IPS DF 4.7 (cell line): Measurements from ENCODE around the gene NPHP4.
"Not testable (repeated sequence)": the region's sequence is repeated elsewhere in the genome, so short reads cannot be mapped to it uniquely, and the experiment has no call there.

Experiments used
- DNase-seq: peaks from one replicate; pipeline ENCODE4 v3.0.0-alpha.2; 2013; ENCODE audit warnings: low spot score; ENCODE audit errors: extremely low read depth

NPHP4 gene

DNA sequence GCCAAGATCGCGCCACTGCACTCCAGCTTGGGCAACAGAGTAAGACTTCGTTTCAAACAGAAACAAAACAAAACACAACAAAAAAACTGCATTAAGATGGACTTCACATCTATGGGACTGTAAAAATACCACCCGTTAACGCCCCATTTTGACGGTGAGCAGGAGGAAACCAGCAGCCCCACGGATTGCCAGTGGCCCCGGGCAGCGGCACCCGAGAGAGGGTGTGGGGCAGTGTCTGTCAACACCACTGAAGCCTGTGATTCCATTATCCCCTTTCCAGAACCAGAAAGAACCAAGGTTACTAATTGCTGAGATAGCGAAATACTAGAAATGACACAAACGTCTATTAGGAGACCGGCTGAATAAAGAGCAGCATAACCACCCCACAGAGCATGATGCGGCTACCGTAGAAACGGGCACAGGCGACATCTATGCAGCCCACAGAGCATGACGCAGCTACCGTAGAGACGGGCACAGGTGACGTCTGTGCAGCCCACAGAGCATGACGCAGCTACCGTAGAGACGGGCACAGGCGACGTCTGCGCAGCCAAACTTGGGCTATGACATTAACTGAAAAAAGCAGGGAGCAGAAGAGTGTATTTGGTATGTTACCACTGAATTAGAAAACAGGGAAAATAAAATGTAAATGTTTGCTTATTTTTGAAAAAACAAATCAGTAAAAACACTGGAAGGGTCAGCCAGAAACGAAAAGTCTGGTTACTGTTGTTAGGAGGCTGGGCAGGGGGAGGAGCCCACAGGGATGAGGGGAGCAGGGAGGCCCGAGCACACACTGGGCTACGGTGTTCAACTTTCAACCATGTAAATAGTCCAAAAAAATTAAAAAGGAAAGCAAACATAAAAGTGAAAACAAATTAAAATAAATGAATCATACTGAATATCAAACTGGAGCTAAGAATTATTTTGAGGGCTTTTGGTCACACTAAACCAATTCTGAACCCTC lies 96.5 kb downstream of the NPHP4 start:
- no peak for DNase-seq

- not testable (repeated sequence) for DNase-seq
Measured at GRCh38 chr1:5893699-5894278, 98.4 kb downstream of the NPHP4 start.

DNA sequence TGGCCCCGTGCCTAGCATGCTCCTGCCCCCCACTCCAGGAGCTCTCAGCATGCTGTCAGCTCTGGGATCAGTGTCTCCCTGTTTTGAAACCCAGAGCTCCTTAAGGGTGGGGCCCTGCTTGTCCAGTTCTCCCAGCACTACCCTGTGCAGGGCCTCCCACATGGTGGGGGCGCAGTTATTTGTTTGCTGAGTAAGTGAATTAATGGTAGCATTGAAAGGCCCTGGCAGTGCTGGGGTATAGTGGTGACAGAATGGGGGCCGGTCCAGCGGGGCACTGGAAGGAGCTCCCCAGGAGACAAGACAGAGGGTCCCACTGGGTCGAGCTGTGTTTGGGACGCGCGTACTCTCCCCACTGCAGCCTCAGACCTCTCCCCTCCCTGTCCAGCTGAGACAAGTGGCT lies 99.9 kb downstream of the NPHP4 start:
- no peak for DNase-seq

GRCh38 chr1:5891736-5892135 lies 100.5 kb downstream of the NPHP4 start:
- DNase-seq = no peak

- DNase-seq = no peak
Measured at GRCh38 chr1:5891137-5891536, 101.1 kb downstream of the NPHP4 start.

DNA sequence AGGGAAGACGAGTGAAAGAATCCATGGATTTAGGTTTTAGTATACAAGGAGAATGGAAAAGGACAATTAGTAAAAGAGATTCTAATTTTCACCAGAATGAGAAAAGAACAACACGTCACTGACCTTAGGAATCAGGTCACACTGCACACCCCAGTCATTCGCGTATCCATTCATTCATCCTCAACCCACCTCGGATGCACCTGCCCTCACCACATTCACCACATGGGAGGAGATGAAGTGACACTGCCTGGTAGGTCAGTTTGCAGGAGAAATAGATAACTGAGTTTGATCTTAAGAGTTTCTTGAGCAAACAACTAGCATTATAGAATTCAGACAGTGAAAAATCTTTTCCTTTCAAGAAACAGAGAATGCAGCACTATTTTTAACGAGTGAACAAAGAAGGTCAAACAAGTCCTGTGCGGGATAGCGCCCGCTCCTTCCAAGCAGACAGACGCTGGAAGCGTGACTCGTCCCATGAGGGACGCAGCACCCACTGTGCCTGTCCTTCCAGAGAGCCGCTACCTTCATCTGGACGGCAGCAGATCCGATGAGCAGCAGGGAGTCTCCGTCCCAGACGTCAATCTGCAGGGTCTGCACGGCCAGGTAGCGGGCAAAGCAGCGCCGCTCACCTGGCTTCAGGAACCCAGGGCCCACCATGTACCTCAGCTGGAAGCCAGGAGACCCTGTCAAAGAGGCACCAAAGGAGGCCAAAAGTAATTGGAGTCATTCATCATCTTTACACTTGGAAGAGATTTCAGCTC lies 101.7 kb downstream of the NPHP4 start:
- no peak for DNase-seq

DNA sequence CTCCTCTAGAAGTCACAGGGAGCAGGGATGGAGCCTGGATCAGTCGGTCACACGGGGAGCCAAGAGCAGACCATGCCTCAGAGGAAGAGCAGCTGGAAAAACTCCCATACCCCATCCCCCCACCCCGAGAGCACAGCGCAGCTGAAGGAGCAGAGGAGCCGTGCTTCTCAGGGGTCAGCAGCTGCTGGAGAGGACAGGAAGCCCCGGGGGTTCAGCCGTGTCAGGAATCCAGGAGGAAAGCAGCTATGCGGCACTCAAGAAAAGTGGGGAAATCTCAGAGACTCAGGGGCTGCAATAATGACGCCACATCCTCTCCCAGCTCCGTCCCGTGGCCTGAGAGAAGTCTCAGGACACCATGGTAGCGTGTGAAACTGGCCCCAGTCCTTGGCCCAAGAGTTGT lies 102.3 kb downstream of the NPHP4 start:
- DNase-seq = no peak

GRCh38 chr1:5889462-5889861 lies 102.8 kb downstream of the NPHP4 start:
- no peak for DNase-seq

DNA sequence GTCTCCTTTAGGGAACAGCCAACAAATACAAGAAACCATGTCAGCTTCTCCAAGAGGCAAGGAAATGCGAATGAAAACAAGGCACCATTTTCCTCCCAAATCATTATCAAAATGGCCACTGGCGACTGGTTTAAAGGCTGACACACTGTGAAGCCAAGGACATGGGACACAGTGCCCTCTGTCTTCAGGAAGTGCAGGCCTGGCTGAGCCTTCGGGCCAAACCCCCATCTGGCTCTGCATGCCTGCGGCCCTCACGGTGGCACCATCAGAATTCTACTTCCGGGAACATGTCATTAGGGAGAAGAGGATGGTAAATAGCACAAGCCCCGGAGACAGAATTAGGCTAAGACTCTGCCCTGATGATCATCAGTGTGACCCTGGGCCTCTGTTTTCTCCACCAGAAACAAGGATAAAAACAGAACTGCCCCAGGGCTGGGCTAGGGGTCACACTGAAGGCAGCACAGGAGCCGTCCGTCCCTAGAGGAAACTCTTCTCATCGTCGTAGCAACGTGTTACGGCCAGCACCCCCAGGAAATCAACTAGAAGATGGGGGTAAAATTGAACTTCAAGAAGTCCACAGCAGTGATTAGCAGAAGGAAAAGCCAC lies 103.5 kb downstream of the NPHP4 start:
- DNase-seq = no peak

DNA sequence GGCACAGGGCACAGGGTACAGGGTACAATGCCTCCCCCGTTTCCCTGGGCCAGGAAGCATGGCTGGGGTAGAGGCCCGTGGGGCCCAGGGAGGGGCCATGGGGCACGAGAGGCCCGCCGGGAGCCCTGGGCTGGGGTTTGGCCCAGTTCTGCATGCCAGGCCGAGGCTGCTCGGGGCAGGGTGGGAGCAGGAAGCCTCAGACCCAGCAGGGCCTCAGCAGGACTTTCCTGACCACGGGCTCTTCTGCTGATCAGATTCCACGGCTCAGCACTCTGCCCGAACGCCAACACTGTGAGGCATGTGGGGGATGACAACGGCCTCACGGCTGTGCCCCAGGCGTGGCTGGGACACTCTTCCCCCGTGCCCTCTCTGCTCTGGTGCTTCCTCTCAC lies 104.3 kb downstream of the NPHP4 start:
- no peak for DNase-seq

GRCh38 chr1:5887349-5887970 lies 104.8 kb downstream of the NPHP4 start:
- no peak for DNase-seq

DNA sequence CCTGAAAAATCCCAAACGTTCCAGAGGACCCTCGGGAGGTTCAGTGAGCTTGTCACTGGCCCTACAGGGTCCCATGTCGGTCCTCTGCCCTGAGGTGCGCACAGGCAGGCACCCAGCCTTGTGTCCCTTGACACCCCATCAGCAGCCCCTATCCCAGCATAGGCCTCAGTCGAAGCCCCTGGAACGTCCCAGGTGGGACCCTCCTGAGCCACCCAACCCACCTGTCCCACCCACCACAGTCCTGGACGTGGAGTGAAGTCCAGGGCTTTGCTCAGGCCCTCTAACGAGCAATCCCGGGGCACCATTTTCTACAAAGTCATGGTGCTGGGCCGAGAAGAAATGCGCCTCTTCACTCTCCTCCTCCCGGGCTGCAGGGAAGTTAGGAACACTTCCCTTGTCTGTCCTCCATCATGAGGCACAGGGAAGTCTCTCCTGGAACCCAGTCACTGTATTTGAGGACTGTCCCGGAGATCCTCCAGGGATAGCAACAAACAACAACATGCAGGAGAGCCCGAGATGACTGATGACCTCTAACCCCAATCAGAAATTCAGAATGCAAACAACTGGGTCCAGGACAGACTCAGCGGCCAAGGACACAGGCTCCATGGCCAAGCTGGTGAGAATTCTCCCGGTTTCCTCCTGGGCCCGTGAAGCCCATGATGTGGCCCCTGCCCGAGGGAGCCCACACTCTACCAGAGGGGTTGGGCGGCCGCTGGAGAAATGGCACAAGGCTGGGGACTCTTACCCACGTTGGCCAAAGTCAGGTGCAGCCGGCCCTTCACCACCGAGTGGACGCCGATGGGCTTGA lies 105.5 kb downstream of the NPHP4 start:
- no peak for DNase-seq

DNA sequence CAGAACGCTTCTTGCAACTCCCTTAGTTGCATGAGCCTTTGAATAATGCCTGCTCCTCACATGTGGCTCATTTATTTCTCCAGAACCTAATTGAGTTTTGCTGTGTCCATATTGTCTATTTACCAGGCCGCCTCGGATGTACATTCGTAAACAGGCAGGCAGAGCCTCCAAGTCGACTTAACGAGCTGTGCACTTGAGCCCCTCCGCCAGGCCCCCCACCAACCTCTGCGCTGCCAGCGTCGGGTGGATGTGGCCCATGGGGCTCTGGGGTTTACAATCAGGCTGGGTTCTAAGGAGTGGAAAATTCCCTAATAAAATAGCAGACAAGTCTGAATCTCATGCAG lies 106.1 kb downstream of the NPHP4 start:
- DNase-seq = no peak

- no peak for DNase-seq
Measured at GRCh38 chr1:5885471-5886139, 106.6 kb downstream of the NPHP4 start.

DNA sequence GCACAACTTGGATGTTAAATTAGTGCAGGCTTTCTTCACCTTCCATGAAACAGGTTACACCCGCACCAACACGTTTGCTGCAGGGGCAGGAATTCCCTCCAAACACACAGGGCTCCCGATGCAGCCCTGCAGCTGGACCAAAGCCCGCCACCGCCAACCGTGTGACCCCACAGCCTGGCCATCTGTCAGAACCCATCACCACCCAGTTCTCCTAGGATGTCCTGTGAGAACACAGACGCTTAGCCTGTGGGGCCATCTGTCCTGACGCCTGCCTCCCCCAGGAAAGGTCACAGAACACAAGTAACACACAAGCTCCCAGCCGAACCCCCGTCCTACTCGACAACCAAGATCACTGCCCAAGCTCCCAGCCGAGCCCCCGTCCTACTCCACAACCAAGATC lies 108.1 kb downstream of the NPHP4 start:
- no peak for DNase-seq

GRCh38 chr1:5883129-5884048 lies 108.8 kb downstream of the NPHP4 start:
- no peak for DNase-seq

DNA sequence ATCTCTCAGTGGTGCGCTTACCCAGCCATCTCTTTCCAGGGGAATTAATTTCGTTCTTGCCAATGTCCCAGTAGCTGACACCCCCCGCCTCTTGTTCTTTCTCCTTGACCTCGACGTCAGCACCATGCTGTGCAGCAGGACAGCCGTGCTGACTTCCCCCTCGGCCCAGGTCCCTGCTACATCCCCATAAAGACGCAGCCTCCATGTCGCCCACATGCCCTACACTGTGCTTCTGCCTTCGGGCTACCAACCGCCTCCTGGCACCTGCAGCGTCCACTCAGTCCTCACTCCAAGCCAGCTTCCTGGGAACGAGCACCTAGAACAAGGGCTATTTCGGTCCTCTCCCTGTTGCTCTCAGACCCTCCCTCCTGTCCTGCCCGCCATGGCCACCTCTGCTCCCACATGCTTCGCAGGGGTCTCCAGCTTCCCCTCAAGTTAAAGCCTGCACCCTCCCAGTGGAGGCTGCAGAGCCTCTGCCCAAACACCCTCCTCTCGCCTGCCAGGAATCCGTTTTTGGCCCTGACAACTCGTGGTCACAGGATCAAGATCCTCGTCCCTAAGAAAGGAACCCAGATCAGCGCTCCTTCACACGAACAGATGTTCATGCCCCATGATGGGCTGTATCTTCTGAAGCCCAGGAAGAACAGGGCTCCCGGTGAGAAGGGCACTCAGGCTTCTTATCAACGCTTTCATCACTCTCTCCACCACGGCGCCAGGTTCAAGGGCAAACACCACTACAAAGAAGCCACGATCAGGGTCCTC lies 109.7 kb downstream of the NPHP4 start:
- DNase-seq = no peak

GRCh38 chr1:5881526-5882222 lies 110.6 kb downstream of the NPHP4 start:
- DNase-seq = no peak
